AG09309 (cell line): Measurements from ENCODE around the gene KAT2A.

Source experiments
- DNase-seq: peaks from one replicate; pipeline ENCODE4 v3.0.0-alpha.2; 2010; ENCODE audit warnings: low read depth
- H3K4me3 ChIP-seq: 2 replicates; pipeline ENCODE4 v1.5.1; 2011; ENCODE audit warnings: mild to moderate bottlenecking, low read depth, low read length, moderate library complexity; ENCODE audit not compliant: control insufficient read depth
- CTCF ChIP-seq: IDR thresholded peaks from 2 replicates; pipeline ENCODE4 v1.5.1; 2011; ENCODE audit warnings: mild to moderate bottlenecking, low read depth, low read length, inconsistent platforms; ENCODE audit not compliant: insufficient read depth, control insufficient read depth; ENCODE audit errors: missing control alignments

Gene KAT2A

GRCh38 chr17:42129109-42129837 is 8.1 kb upstream of the KAT2A start:
- no peak for TF ChIP-seq CTCF
- no peak overlapping the region for H3K4me3 ChIP-seq
- no peak for DNase-seq

- TF ChIP-seq CTCF = no peak
- H3K4me3 ChIP-seq = no peak overlapping the region
- no peak for DNase-seq
Observed at GRCh38 chr17:42127414-42127813, 6.2 kb upstream of the KAT2A start.

- TF ChIP-seq CTCF = no peak
- no peak for DNase-seq
- no peak overlapping the region for H3K4me3 ChIP-seq
Observed at GRCh38 chr17:42126836-42127235, 5.7 kb upstream of the KAT2A start.

GRCh38 chr17:42125565-42125964 is 4.4 kb upstream of the KAT2A start:
- TF ChIP-seq CTCF = no peak
- H3K4me3 ChIP-seq = no peak overlapping the region
- DNase-seq = no peak

- DNase-seq = no peak
- no peak overlapping the region for H3K4me3 ChIP-seq
- TF ChIP-seq CTCF = no peak
Observed at GRCh38 chr17:42124256-42124655, 3.1 kb upstream of the KAT2A start.

- DNase-seq = no peak
- no peak for TF ChIP-seq CTCF
- H3K4me3 ChIP-seq = no peak within 1 kb of the TSS
Observed at GRCh38 chr17:42122371-42123303, 1.5 kb upstream of the KAT2A start, which contains the start of gene HSPB9. Gene HSPB9 (plus strand): TSS chr17:42122804. CDS start chr17:42122851, 47 bp downstream.
